Activated CD4-positive, alpha-beta memory T cell treated with anti-CD3 and anti-CD28 coated beads for 36 hours (primary cell): ENCODE results near the gene RBM22. TPM values are rescaled to one million over a fixed set of nuclear protein-coding genes. Genes with fewer than 3 reads are reported as not detected.

ENCODE experiments used
- total RNA-seq, 2 experiments: library from RNA; stranded (reverse); gene quantifications; one replicate each; pipeline ENCODE4 v1.2.3, GENCODE V29; 2021

The RBM22 gene
- total RNA-seq, 2 experiments from 2014 or later, result 59.6 to 66.4 TPM

Other genes starting within 250 kb of the RBM22 start
- gene NDST1, start 192.9 kb downstream of the RBM22 start, total RNA-seq, result 1 to 10 TPM; 2.5 to 2.6 TPM
- under 1 TPM; 0.10 to 0.14 TPM for gene SYNPO, start 60.4 kb downstream of the RBM22 start, total RNA-seq
- gene MYOZ3, start 39.8 kb downstream of the RBM22 start, total RNA-seq, result under 1 TPM; 0.07 to 0.21 TPM
- 10 to 100 TPM; 32.2 to 32.9 TPM for gene DCTN4, start 58.0 kb upstream of the RBM22 start, total RNA-seq
- 10 to 100 TPM; 22.4 to 22.8 TPM for gene SMIM3, start 77.7 kb upstream of the RBM22 start, total RNA-seq
- under 1 TPM; 0.77 to 0.88 TPM for gene IRGM, start 145.5 kb upstream of the RBM22 start, total RNA-seq
- gene ZNF300, start 203.9 kb upstream of the RBM22 start, total RNA-seq, result under 1 TPM; 0.67 to 0.85 TPM